GM23338 (cell line): ENCODE results near the gene SEC63. TPM values are rescaled to one million over a fixed set of nuclear protein-coding genes. Genes with fewer than 3 reads are reported as not detected.

Experiments
- ATAC-seq: fragments of 200-7000 bp; cut with Tn5 transposase; 3 replicates; pipeline ENCODE4 v1.9.1; 2020
- DNase-seq: peaks from one replicate; pipeline ENCODE4 v3.0.0-alpha.2; 2015; ENCODE audit warnings: low spot score
- H2AFZ ChIP-seq: fragments of 200-600 bp; sonication (generic); 2 replicates; pipeline ENCODE4 v1.8.0; 2016; ENCODE audit warnings: antibody characterized with exemption, mild to moderate bottlenecking, moderate library complexity
- H3F3A ChIP-seq: fragments of 200-600 bp; sonication (generic); replicated peaks from 2 replicates; pipeline ENCODE4 v1.8.0; 2017; ENCODE audit warnings: antibody characterized with exemption, mixed run types, low read depth
- H3K27ac ChIP-seq: fragments of 200-600 bp; sonication (generic); 2 replicates; pipeline ENCODE4 v1.6.1; 2016; ENCODE audit warnings: low read depth
- H3K27me3 ChIP-seq: fragments of 200-600 bp; sonication (generic); 2 replicates; pipeline ENCODE4 v1.8.0; 2016; ENCODE audit warnings: mild to moderate bottlenecking, mixed run types, moderate library complexity; ENCODE audit not compliant: insufficient read depth
- H3K36me3 ChIP-seq: fragments of 200-600 bp; sonication (generic); 2 replicates; pipeline ENCODE4 v1.8.0; 2016; ENCODE audit warnings: mild to moderate bottlenecking; ENCODE audit not compliant: insufficient read depth
- H3K4me1 ChIP-seq: fragments of 200-600 bp; sonication (generic); 2 replicates; pipeline ENCODE4 v1.8.0; 2016; ENCODE audit warnings: mild to moderate bottlenecking, moderate library complexity; ENCODE audit not compliant: insufficient read depth
- H3K4me2 ChIP-seq: fragments of 200-600 bp; sonication (generic); 2 replicates; pipeline ENCODE4 v1.7.1; 2017; ENCODE audit warnings: mixed run types
- H3K4me3 ChIP-seq: fragments of 200-600 bp; sonication (generic); 2 replicates; pipeline ENCODE4 v1.6.1; 2016; ENCODE audit warnings: mixed run types
- H3K79me2 ChIP-seq: fragments of 200-600 bp; sonication (generic); replicated peaks from 2 replicates; pipeline ENCODE4 v1.8.0; 2017; ENCODE audit warnings: mild to moderate bottlenecking; ENCODE audit not compliant: insufficient read depth
- H3K9me2 ChIP-seq: fragments of 200-600 bp; sonication (generic); 2 replicates; pipeline ENCODE4 v1.8.0; 2017; ENCODE audit not compliant: insufficient read depth
- H4K20me1 ChIP-seq: fragments of 200-600 bp; sonication (generic); replicated peaks from 2 replicates; pipeline ENCODE4 v1.8.0; 2017; ENCODE audit warnings: mild to moderate bottlenecking; ENCODE audit not compliant: insufficient read depth
- H3K27ac Mint-ChIP-seq: 2 replicates; pipeline ENCODE4 v1.8.0; 2020; ENCODE audit warnings: inconsistent platforms, mild to moderate bottlenecking, moderate library complexity, mixed read lengths
- H3K27me3 Mint-ChIP-seq: 3 replicates; pipeline ENCODE4 v1.8.0; 2022; ENCODE audit warnings: low read depth, mild to moderate bottlenecking, moderate library complexity, mixed read lengths, inconsistent platforms; ENCODE audit not compliant: insufficient read depth, poor library complexity
- H3K36me3 Mint-ChIP-seq: 3 replicates; pipeline ENCODE4 v1.8.0; 2021; ENCODE audit warnings: low read depth, mild to moderate bottlenecking, inconsistent platforms, moderate library complexity, mixed read lengths
- H3K4me1 Mint-ChIP-seq: 3 replicates; pipeline ENCODE4 v1.8.0; 2020; ENCODE audit warnings: mild to moderate bottlenecking, inconsistent platforms, mixed read lengths
- H3K4me3 Mint-ChIP-seq: 3 replicates; pipeline ENCODE4 v1.8.0; 2021; ENCODE audit warnings: moderate library complexity, mild to moderate bottlenecking, inconsistent platforms, mixed read lengths
- H3K9me3 Mint-ChIP-seq: 3 replicates; pipeline ENCODE4 v1.8.0; 2020; ENCODE audit warnings: moderate library complexity, mild to moderate bottlenecking, inconsistent platforms, mixed read lengths
- CREB1 ChIP-seq: fragments of 250-450 bp; sonication (Bioruptor Pico); IDR thresholded peaks from 2 replicates; pipeline ENCODE4 v1.5.0; 2020; ENCODE audit warnings: low read depth, mild to moderate bottlenecking, moderate library complexity
- CTCF ChIP-seq, 2 experiments: fragments of 200-600 bp in 1 of 2; sonication (generic) in 1 of 2; conservative IDR thresholded peaks; 2 replicates each; pipeline versions ENCODE4 v1.5.1 to v1.6.1; 2016 to 2017; ENCODE audit warnings: antibody characterized with exemption in 2 of 2, low read depth in 2 of 2, mild to moderate bottlenecking in 2 of 2, moderate library complexity in 1 of 2
- ETS1 ChIP-seq: IDR thresholded peaks from 2 replicates; pipeline ENCODE4 v1.6.1; 2016; ENCODE audit warnings: antibody characterized with exemption
- EZH2 ChIP-seq: fragments of 200-600 bp; sonication (generic); IDR thresholded peaks from one replicate; pipeline ENCODE4 v1.8.0; 2017; ENCODE audit warnings: antibody characterized with exemption, mild to moderate bottlenecking, low read depth; ENCODE audit not compliant: unreplicated experiment
- EZH2phosphoT487 ChIP-seq: fragments of 200-600 bp; sonication (generic); IDR thresholded peaks from one replicate; pipeline ENCODE4 v1.8.1; 2018; ENCODE audit warnings: antibody characterized with exemption; ENCODE audit not compliant: unreplicated experiment
- JUNB ChIP-seq: IDR thresholded peaks from one replicate; pipeline ENCODE4 v1.6.1; 2016; ENCODE audit warnings: antibody characterized with exemption; ENCODE audit not compliant: unreplicated experiment
- NANOG ChIP-seq: IDR thresholded peaks from 2 replicates; pipeline ENCODE4 v1.6.1; 2016; ENCODE audit warnings: antibody characterized with exemption, borderline replicate concordance
- REST ChIP-seq: IDR thresholded peaks from one replicate; pipeline ENCODE4 v1.6.1; 2018; ENCODE audit warnings: antibody characterized with exemption; ENCODE audit not compliant: unreplicated experiment
- STAT1 ChIP-seq: IDR thresholded peaks from one replicate; pipeline ENCODE4 v1.6.1; 2016; ENCODE audit warnings: antibody characterized with exemption; ENCODE audit not compliant: unreplicated experiment
- ZNF114 ChIP-seq: fragments of 250-450 bp; sonication (Bioruptor Pico); IDR thresholded peaks from 2 replicates; pipeline ENCODE4 v1.5.0; 2020; ENCODE audit warnings: mild to moderate bottlenecking, moderate library complexity
- polyA plus RNA-seq: library from polyadenylated mRNA; unstranded; fragments of >200 nt; fragmentation: Nextera tagmentation; extraction: Ambion mirVana; gene quantifications from 2 replicates; pipeline ENCODE4 v1.2.1, GENCODE V29; 2016
- total RNA-seq: library from RNA; depleted of rRNA; stranded (reverse); fragments of >200 nt; shearing (Covaris generic); gene quantifications from 2 replicates; pipeline ENCODE4 v1.2.3, GENCODE V29; 2014

SEC63 gene
- total and polyA plus RNA-seq, 2 experiments from 2014 or later: 48.2 to 124 TPM

- H3K9me2 ChIP-seq: no peaks in the 10 kb centered on the region
- H3K79me2 ChIP-seq: no peaks in the 10 kb centered on the region
- H3K27ac ChIP-seq: no peak overlapping the region
- Mint-ChIP-seq H3K4me3 (no peak overlapping the region), H3K4me1 (peaks cover 30% of the 10 kb centered on the region), H3K9me3 (no peaks in the 10 kb centered on the region), H3K27me3 (peaks cover 2% of the 10 kb centered on the region), H3K27ac (no peak overlapping the region), H3K36me3 (peaks cover 15% of the 10 kb centered on the region; the same call in 2 of the 3 replicates)
- no peaks in the 10 kb centered on the region for H3F3A ChIP-seq
- peaks cover 16% of the 10 kb centered on the region for H3K4me1 ChIP-seq
- no peak overlapping the region for H3K4me3 ChIP-seq
- H3K27me3 ChIP-seq: no peaks in the 10 kb centered on the region
- no peak overlapping the region for H3K4me2 ChIP-seq
- H3K36me3 ChIP-seq: peaks cover 15% of the 10 kb centered on the region; the same call in 1 of the 2 replicates
- TF ChIP-seq ETS1: no peak
- TF ChIP-seq JUNB: no peak
- TF ChIP-seq CTCF (conservative IDR thresholded peaks at IDR 0.05; ENCODE audit: low read depth in 2 of 2): no peak
- TF ChIP-seq REST: no peak
- no peak for TF ChIP-seq CREB1
- TF ChIP-seq EZH2phosphoT487: no peak
- no peak for TF ChIP-seq STAT1
- TF ChIP-seq ZNF114 (CRISPR knock-in tag): no peak
- TF ChIP-seq NANOG: no peak
- no peak for TF ChIP-seq EZH2
- no peaks in the 10 kb centered on the region for H4K20me1 ChIP-seq
- no peak overlapping the region for H2AFZ ChIP-seq
- ATAC-seq (no peak), DNase-seq (no peak)
Measured at GRCh38 chr6:107868867-107869611, 89.0 kb downstream of the SEC63 start.
